ENCODE results near the gene ADH5. TPM values are rescaled to one million over a fixed set of nuclear protein-coding genes. Genes with fewer than 3 reads are reported as not detected.

The ADH5 gene
- total and polyA plus RNA-seq, 2 experiments from 2014 or later, result 208 to 243 TPM

DNA sequence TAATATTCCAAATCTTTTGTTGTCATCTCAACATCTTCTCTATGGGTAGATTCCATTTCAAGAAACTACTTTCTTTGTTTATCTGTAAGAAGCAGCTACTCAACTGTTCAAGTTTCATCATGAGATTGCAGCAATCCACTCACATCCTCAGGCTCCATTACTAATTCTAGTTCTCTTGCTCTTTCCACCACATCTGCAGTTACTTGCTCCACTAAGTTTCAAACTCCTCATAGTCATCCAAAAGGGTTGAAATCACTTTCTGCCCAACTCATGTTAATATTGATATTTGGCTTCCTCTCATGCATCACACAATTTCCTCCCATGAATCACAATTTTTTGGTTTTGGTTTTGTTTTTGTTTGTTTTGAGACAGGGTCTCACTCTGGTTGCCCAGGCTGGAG, 35.7 kb downstream of the ADH5 start:
- in situ Hi-C loops (cut with MboI), result no loop called here
- H3K9ac ChIP-seq, result no peak overlapping the region
- DNase-seq, result peak; percentile 42

DNA sequence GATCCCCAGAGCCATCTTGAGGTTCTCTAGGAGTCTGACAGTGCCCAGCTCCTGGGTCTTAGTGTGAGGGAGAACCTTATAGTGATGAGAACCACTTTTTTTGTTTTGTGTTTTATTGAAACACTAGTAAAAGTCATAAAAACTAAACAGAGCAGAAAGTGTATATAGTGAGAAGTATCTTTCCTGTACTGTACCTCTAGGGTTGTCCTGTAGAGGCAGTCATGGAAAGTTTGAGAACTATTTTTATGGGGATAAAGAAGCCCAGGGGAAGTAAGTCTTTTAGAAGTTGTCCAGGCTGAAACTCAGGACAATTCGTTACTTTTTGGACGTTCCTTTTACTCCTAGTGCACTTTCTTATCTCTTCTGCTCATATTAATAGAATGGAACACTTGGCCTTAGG, 40.9 kb downstream of the ADH5 start:
- H2AFZ ChIP-seq, result no peak overlapping the region
- H3K9ac ChIP-seq, result no peak overlapping the region
- 96 to 100% methylated on average over 2 of the region's 2 CpGs for WGBS, 2 experiments (ENCODE audit: low coverage in 1 of 2, low lambda C conversion rate in 2 of 2, missing lambda C conversion rate in 2 of 2)
- H3K27me3 ChIP-seq (replicated peaks; ENCODE audit: insufficient read depth), result no peaks in the 10 kb centered on the region
- no peak overlapping the region for H3K4me2 ChIP-seq (ENCODE audit: unreplicated experiment)
- H3K27ac ChIP-seq, result no peak overlapping the region
- TF ChIP-seq EZH2 (IDR thresholded peaks at IDR 0.05; ENCODE audit: insufficient read depth, poor library complexity, severe bottlenecking), result no peak
- TF ChIP-seq EZH2phosphoT487 (IDR thresholded peaks at IDR 0.05; ENCODE audit: insufficient read depth, low read depth), result no peak
- H4K20me1 ChIP-seq (ENCODE audit: insufficient read depth), result no peaks in the 10 kb centered on the region
- no peaks in the 10 kb centered on the region for H3K4me1 ChIP-seq (ENCODE audit: insufficient read depth)
- H3K4me3 ChIP-seq, result no peak overlapping the region
- 0 out of 2 replicates have a peak, but pooled peaks cover 21% of the 10 kb centered on the region for H3K79me2 ChIP-seq (ENCODE audit: insufficient read depth)
- H3F3A ChIP-seq (ENCODE audit: insufficient read depth), result no peaks in the 10 kb centered on the region; the same call in 1 of the 2 replicates
- H3K9me2 ChIP-seq (ENCODE audit: insufficient read depth), result no peaks in the 10 kb centered on the region
- in situ Hi-C loops (cut with MboI), result no loop called here
- no peak for DNase-seq
- H3K9me3 ChIP-seq (ENCODE audit: low read depth), result no peaks in the 10 kb centered on the region
- H3K36me3 ChIP-seq (ENCODE audit: low read depth), result peaks cover 26% of the 10 kb centered on the region

More for the DNA sequence above, 35.7 kb downstream of the ADH5 start:
- peaks cover 28% of the 10 kb centered on the region; the same call in 1 of the 2 replicates for H3K79me2 ChIP-seq (ENCODE audit: insufficient read depth)
- H3K27ac ChIP-seq, result peak overlapping the region; percentile 21; the same call in 1 of the 2 replicates
- no peaks in the 10 kb centered on the region for H3K9me3 ChIP-seq (ENCODE audit: low read depth)
- no peak overlapping the region for H3K4me3 ChIP-seq
- no peaks in the 10 kb centered on the region for H4K20me1 ChIP-seq (ENCODE audit: insufficient read depth)
- peaks cover 8% of the 10 kb centered on the region for H3F3A ChIP-seq (ENCODE audit: insufficient read depth)
- H2AFZ ChIP-seq, result no peak overlapping the region
- no peaks in the 10 kb centered on the region for H3K27me3 ChIP-seq (replicated peaks; ENCODE audit: insufficient read depth)
- peaks cover 30% of the 10 kb centered on the region for H3K36me3 ChIP-seq (ENCODE audit: low read depth)
- H3K4me1 ChIP-seq (ENCODE audit: insufficient read depth), result peaks cover 10% of the 10 kb centered on the region
- no peaks in the 10 kb centered on the region for H3K9me2 ChIP-seq (ENCODE audit: insufficient read depth)
- TF ChIP-seq EZH2 (IDR thresholded peaks at IDR 0.05; ENCODE audit: insufficient read depth, poor library complexity, severe bottlenecking) (no peak), EZH2phosphoT487 (IDR thresholded peaks at IDR 0.05; ENCODE audit: insufficient read depth, low read depth) (no peak)
- H3K4me2 ChIP-seq (ENCODE audit: unreplicated experiment), result no peak overlapping the region

DNA sequence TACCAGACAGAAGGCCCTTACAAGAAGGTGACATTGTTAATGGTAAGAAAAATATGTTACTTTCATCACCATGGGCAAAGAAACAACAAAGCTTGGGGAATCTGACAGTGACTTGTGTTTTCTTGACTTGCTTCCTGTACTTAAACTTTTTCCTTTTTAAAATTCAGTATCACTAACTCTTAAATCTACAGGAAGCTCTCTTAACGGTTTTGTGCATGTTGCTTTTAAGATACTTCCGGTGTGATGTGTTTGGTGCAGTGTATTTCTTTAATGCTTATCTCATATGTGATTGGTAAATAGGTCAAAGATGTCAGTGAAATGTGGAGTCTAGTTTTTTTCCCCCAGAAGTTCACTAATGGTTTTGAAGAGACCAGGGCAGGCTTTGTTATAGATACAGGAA, 45.2 kb downstream of the ADH5 start:
- no peaks in the 10 kb centered on the region for H3K9me2 ChIP-seq (ENCODE audit: insufficient read depth)
- H3K4me3 ChIP-seq, result no peak overlapping the region
- TF ChIP-seq EZH2 (IDR thresholded peaks at IDR 0.05; ENCODE audit: insufficient read depth, poor library complexity, severe bottlenecking) (no peak), EZH2phosphoT487 (IDR thresholded peaks at IDR 0.05; ENCODE audit: insufficient read depth, low read depth) (no peak)
- H3K9me3 ChIP-seq (ENCODE audit: low read depth), result no peaks in the 10 kb centered on the region
- in situ Hi-C loops (cut with MboI), result no loop called here
- H3K9ac ChIP-seq, result no peak overlapping the region
- H3K27me3 ChIP-seq (replicated peaks; ENCODE audit: insufficient read depth), result no peaks in the 10 kb centered on the region
- H3F3A ChIP-seq (ENCODE audit: insufficient read depth), result no peaks in the 10 kb centered on the region
- no peak for DNase-seq
- no peak overlapping the region for H3K27ac ChIP-seq
- H3K4me2 ChIP-seq (ENCODE audit: unreplicated experiment), result no peak overlapping the region
- no peaks in the 10 kb centered on the region for H4K20me1 ChIP-seq (ENCODE audit: insufficient read depth)
- peaks cover 16% of the 10 kb centered on the region for H3K36me3 ChIP-seq (ENCODE audit: low read depth)
- 74 to 78% methylated on average over 2 of the region's 2 CpGs for WGBS, 2 experiments (ENCODE audit: low coverage in 1 of 2, low lambda C conversion rate in 2 of 2, missing lambda C conversion rate in 2 of 2)
- H3K79me2 ChIP-seq (ENCODE audit: insufficient read depth), result peaks cover 9% of the 10 kb centered on the region; the same call in 1 of the 2 replicates
- no peak overlapping the region for H2AFZ ChIP-seq
- H3K4me1 ChIP-seq (ENCODE audit: insufficient read depth), result no peaks in the 10 kb centered on the region

DNA sequence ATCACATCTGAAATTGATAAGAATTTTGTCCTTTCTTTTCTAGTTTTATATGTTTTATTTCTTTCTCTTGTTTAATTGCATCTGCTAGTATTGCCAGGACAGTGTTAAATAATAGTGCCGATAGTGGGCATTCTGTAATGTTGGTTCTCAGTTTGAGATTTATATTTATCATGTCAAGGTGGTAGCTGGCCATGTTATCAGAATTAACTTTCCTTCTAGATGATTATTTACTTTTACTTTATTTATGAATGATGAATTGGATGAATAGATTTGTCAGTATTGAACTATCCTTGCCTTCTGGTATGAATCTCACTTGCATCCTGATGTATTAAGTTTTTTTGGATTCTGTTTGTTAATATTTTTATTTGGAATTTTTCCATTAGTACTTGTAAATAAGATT, 50.4 kb downstream of the ADH5 start:
- TF ChIP-seq EZH2 (IDR thresholded peaks at IDR 0.05; ENCODE audit: insufficient read depth, poor library complexity, severe bottlenecking), result no peak
- no peak for TF ChIP-seq EZH2phosphoT487 (IDR thresholded peaks at IDR 0.05; ENCODE audit: insufficient read depth, low read depth)
- Histone ChIP-seq H4K20me1 (ENCODE audit: insufficient read depth) (no peaks in the 10 kb centered on the region), H3F3A (ENCODE audit: insufficient read depth) (no peaks in the 10 kb centered on the region), H3K79me2 (ENCODE audit: insufficient read depth) (peaks cover 53% of the 10 kb centered on the region), H3K27ac (no peak overlapping the region), H3K9me3 (ENCODE audit: low read depth) (no peaks in the 10 kb centered on the region), H3K4me2 (ENCODE audit: unreplicated experiment) (no peak overlapping the region), H3K36me3 (ENCODE audit: low read depth) (peaks cover 23% of the 10 kb centered on the region; the same call in 1 of the 2 replicates), H3K9ac (no peak overlapping the region), H3K4me3 (no peak overlapping the region), H2AFZ (no peak overlapping the region), H3K9me2 (ENCODE audit: insufficient read depth) (no peaks in the 10 kb centered on the region), H3K27me3 (replicated peaks; ENCODE audit: insufficient read depth) (no peaks in the 10 kb centered on the region), H3K4me1 (ENCODE audit: insufficient read depth) (0 out of 2 replicates have a peak, but pooled peaks cover 4% of the 10 kb centered on the region)
- in situ Hi-C loops (cut with MboI), result no loop called here
- WGBS, 2 experiments (ENCODE audit: low coverage in 1 of 2, low lambda C conversion rate in 2 of 2, missing lambda C conversion rate in 2 of 2), result 97 to 100% methylated on average over 1 of the region's 1 CpG
- no peak for DNase-seq

- Histone ChIP-seq H3K36me3 (ENCODE audit: low read depth) (peaks cover 19% of the 10 kb centered on the region; the same call in 1 of the 2 replicates), H3K9me3 (ENCODE audit: low read depth) (no peaks in the 10 kb centered on the region), H3K27ac (no peak overlapping the region), H3K79me2 (ENCODE audit: insufficient read depth) (peaks cover 89% of the 10 kb centered on the region), H4K20me1 (ENCODE audit: insufficient read depth) (no peaks in the 10 kb centered on the region), H2AFZ (no peak overlapping the region), H3K4me2 (ENCODE audit: unreplicated experiment) (no peak overlapping the region), H3K9me2 (ENCODE audit: insufficient read depth) (no peaks in the 10 kb centered on the region), H3K27me3 (replicated peaks; ENCODE audit: insufficient read depth) (no peaks in the 10 kb centered on the region), H3K4me1 (ENCODE audit: insufficient read depth) (peaks cover 18% of the 10 kb centered on the region), H3F3A (ENCODE audit: insufficient read depth) (0 out of 2 replicates have a peak, but pooled peaks cover 10% of the 10 kb centered on the region), H3K4me3 (no peak overlapping the region), H3K9ac (no peak overlapping the region)
- in situ Hi-C loops (cut with MboI), result no loop called here
- TF ChIP-seq EZH2 (IDR thresholded peaks at IDR 0.05; ENCODE audit: insufficient read depth, poor library complexity, severe bottlenecking) (no peak), EZH2phosphoT487 (IDR thresholded peaks at IDR 0.05; ENCODE audit: insufficient read depth, low read depth) (no peak)
- no peak for DNase-seq
- 89 to 96% methylated on average over 4 of the region's 4 CpGs for WGBS, 2 experiments (ENCODE audit: low coverage in 1 of 2, low lambda C conversion rate in 2 of 2, missing lambda C conversion rate in 2 of 2)
Observed at GRCh38 chr4:99033956-99034355, 54.6 kb downstream of the ADH5 start.

Measured in GM23248 (cell line).